GM21390 (cell line): Measurements from ENCODE around the gene ADGRV1.

Experiments used
- ATAC-seq: cut with Tn5 transposase; IDR thresholded peaks from one replicate; pipeline ENCODE4 v1.9.1; 2021; ENCODE audit not compliant: unreplicated experiment

ADGRV1 gene

GRCh38 chr5:91177639-91178038 is 619.0 kb downstream of the ADGRV1 start:
- no peak for ATAC-seq

GRCh38 chr5:91178461-91178860 is 619.9 kb downstream of the ADGRV1 start:
- ATAC-seq = no peak

- ATAC-seq = no peak
Observed at GRCh38 chr5:91179018-91179417, 620.4 kb downstream of the ADGRV1 start.

GRCh38 chr5:91180506-91180905 is 621.9 kb downstream of the ADGRV1 start:
- no peak for ATAC-seq

- peak; percentile 88 for ATAC-seq
Observed at GRCh38 chr5:91182763-91183162, 624.2 kb downstream of the ADGRV1 start.

GRCh38 chr5:91183743-91184142 is 625.1 kb downstream of the ADGRV1 start:
- ATAC-seq = no peak

- ATAC-seq = no peak
Observed at GRCh38 chr5:91186101-91186500, 627.5 kb downstream of the ADGRV1 start.

- no peak for ATAC-seq
Observed at GRCh38 chr5:91187032-91187431, 628.4 kb downstream of the ADGRV1 start.

- no peak for ATAC-seq
Observed at GRCh38 chr5:91188755-91189154, 630.2 kb downstream of the ADGRV1 start.

- ATAC-seq = peak; percentile 85
Observed at GRCh38 chr5:91189480-91190313, 631.1 kb downstream of the ADGRV1 start.

- no peak for ATAC-seq
Observed at GRCh38 chr5:91190314-91190690, 631.7 kb downstream of the ADGRV1 start.

- ATAC-seq = no peak
Observed at GRCh38 chr5:91194824-91195381, 636.3 kb downstream of the ADGRV1 start.

GRCh38 chr5:91200692-91201091 is 642.1 kb downstream of the ADGRV1 start:
- no peak for ATAC-seq

GRCh38 chr5:91206103-91206502 is 647.5 kb downstream of the ADGRV1 start:
- ATAC-seq = no peak

- ATAC-seq = no peak
Observed at GRCh38 chr5:91206734-91207133, 648.1 kb downstream of the ADGRV1 start.

- no peak for ATAC-seq
Observed at GRCh38 chr5:91207248-91207647, 648.7 kb downstream of the ADGRV1 start.

- no peak for ATAC-seq
Observed at GRCh38 chr5:91211997-91212713, 653.6 kb downstream of the ADGRV1 start.

- no peak for ATAC-seq
Observed at GRCh38 chr5:91212714-91213092, 654.1 kb downstream of the ADGRV1 start.
